ENCODE measurements around the gene BANP.

- TF ChIP-seq CTCF (conservative IDR thresholded peaks at IDR 0.05) (no peak), ZFX (IDR thresholded peaks at IDR 0.05) (no peak)
Measured at GRCh38 chr16:88057656-88058055, 106.4 kb downstream of the BANP start.

All from C4-2B (cell line).